ENCODE data around the gene RASA4B.
"Not testable (repeated sequence)": the region's sequence is repeated elsewhere in the genome, so short reads cannot be mapped to it uniquely, and the experiment has no call there.

RASA4B gene

DNA sequence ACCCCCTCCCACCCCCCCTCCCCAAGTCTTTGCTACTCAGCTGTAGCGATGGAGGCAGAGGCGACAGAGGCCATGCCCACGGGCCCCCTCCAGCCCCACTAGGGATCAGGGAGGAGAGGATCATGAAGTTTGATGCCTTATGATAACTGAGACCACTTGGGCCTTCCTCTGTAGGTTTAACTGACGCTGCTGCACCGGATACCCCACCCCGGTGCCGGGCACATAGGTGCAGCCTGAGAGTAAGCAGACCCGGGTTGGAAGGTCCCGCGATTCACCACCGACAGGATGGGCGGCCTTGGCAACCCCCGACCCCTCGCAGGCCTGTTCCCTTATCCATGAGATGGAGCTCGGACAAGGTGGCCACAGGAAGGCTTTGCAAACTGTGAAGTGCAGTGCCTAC lies 23.6 kb downstream of the RASA4B start:
- not testable (repeated sequence) for H3K4me1 Mint-ChIP-seq (ENCODE audit: low read depth); H3K36me3 Mint-ChIP-seq; H3K27ac Mint-ChIP-seq; H3K9me3 Mint-ChIP-seq (ENCODE audit: low read depth); H3K27me3 Mint-ChIP-seq; H3K4me3 Mint-ChIP-seq

DNA sequence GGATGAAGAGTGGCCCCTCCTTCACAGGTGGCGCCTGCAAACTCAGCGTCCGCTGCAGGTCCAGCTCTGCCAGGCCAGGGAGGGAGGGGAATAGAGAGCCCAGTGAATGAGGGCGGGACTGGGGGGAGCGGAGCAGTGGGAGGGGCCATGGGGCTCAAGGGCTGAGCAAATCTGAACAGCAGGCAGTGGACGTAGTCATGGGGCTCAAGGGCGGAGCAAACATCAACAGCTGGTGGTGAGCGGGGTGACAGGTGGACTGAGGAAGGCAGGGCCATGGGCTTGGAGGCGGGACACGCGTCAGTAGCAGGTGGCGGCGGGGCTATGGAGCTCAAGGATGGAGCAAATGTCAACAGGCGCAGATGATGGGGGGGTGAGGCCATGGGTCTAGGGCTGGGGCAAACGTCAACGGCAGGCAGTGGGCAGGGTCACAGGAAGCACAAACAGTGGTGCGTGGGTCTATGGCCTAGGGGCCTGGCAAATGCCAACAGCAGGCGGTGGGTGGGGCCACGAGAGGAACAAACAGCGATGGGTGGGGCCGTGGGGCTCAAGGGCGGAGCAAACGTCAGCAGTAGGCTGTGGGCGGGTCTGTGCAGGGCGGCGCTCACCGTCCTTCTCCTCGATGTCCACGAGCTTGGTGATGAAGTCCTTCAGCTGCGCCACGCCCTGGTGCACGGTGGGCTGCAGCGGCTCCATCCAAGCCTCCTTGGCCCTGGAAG lies 24.2 kb downstream of the RASA4B start:
- H3K4me1 Mint-ChIP-seq (ENCODE audit: low read depth); H3K36me3 Mint-ChIP-seq; H3K27ac Mint-ChIP-seq; H3K9me3 Mint-ChIP-seq (ENCODE audit: low read depth); H3K27me3 Mint-ChIP-seq; H3K4me3 Mint-ChIP-seq: not testable (repeated sequence)

DNA sequence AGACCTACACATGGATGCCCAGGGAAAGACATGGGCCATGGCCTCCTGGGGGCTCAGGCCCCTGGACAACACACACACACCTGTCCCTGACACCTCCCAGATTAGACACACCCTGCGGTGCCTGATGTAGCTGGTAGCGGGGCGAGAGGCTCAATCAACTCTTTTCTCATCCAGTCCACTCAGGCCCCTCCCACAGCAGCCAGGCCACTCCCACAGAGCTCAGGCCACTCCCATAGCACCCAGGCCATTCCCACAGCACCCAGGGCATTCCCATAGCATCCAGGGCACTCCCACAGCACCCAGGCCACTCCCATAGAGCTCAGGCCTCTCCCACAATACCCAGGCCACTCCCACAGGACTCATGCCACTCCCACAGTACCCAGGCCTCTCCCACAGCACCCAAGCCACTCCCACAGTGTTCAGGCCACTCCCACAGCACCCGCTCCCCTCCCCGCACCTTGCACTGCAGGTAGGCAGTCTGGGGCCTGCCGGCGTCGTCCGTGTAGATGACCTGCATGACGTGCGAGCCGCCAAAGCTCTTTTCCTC lies 27.0 kb downstream of the RASA4B start:
- not testable (repeated sequence) for H3K36me3 Mint-ChIP-seq; H3K27me3 Mint-ChIP-seq; H3K27ac Mint-ChIP-seq; H3K4me3 Mint-ChIP-seq; H3K4me1 Mint-ChIP-seq (ENCODE audit: low read depth); H3K9me3 Mint-ChIP-seq (ENCODE audit: low read depth)

DNA sequence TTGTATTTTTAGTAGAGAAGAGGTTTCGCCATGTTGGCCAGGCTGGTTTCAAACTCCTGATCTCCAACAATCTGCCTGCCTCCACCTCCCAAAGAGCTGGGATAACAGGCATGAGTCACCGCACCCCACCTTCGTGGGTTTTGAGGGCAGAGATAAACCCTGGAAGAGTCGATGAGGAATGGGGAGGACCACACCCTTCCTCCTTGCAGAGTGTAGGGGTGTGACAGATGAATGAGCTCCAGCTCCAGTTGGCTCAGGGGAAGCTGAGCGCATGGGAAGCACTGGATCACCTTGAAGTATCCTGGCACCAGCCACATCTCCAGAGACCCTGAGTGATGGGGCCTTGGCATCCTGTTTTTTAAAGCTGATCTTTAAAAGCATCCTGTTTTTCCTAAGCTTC lies 33.3 kb downstream of the RASA4B start:
- not testable (repeated sequence) for H3K27ac Mint-ChIP-seq; H3K4me3 Mint-ChIP-seq; H3K4me1 Mint-ChIP-seq (ENCODE audit: low read depth); H3K36me3 Mint-ChIP-seq; H3K27me3 Mint-ChIP-seq; H3K9me3 Mint-ChIP-seq (ENCODE audit: low read depth)

DNA sequence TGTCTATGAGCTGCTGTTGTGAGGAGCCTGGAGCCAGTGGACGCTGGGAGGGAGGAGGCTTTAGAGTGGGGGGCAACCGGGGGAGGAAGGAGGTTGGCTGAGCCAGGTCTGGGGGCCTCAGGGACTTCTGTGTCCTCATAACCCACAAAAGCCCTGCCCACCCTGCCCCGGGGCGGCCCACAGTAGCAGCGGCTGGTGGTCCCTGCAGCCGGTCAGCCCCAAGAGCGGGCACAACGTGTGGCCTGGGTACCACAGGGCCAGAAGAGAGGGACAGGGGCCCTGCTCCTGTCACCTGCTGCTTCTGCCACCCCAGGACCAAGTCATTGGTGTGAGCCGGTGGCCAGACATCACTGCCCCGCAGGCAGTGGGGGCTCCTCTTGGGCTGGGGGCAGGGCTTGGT lies 35.6 kb downstream of the RASA4B start:
- H3K4me1 Mint-ChIP-seq (ENCODE audit: low read depth); H3K36me3 Mint-ChIP-seq; H3K4me3 Mint-ChIP-seq; H3K27ac Mint-ChIP-seq; H3K9me3 Mint-ChIP-seq (ENCODE audit: low read depth); H3K27me3 Mint-ChIP-seq: not testable (repeated sequence)

DNA sequence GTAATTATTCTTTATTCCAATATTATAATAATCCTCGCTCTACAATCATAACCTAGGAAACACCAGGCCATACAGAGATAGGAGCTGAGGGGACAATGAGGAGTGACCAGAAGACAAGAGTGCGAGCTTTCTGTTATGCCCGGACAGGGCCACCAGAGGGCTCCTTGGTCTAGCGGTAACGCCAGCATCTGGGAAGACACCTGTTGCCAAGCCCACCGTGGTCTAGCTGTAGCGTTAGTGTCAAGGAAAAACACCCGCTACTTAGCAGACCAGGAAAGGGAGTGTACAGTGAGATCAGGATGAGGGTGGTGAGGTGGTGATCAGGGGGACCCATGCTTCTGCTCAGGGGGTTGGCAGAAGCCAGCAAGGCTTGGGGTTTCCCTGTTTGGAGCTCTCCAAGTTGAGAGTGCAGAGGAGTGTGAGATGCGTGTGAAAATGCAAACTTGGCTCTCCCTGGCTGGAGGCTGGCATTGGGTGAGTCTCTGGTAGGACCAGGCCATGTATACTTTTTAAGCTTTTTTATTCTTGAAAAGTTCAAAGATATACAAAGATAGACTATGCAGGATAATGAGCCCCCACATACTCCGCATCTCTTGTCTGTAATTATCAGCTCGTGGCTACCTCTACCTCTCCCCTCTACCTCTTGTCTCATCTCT lies 37.5 kb downstream of the RASA4B start:
- H3K4me1 Mint-ChIP-seq (ENCODE audit: low read depth); H3K27me3 Mint-ChIP-seq; H3K9me3 Mint-ChIP-seq (ENCODE audit: low read depth); H3K27ac Mint-ChIP-seq; H3K36me3 Mint-ChIP-seq; H3K4me3 Mint-ChIP-seq: not testable (repeated sequence)

DNA sequence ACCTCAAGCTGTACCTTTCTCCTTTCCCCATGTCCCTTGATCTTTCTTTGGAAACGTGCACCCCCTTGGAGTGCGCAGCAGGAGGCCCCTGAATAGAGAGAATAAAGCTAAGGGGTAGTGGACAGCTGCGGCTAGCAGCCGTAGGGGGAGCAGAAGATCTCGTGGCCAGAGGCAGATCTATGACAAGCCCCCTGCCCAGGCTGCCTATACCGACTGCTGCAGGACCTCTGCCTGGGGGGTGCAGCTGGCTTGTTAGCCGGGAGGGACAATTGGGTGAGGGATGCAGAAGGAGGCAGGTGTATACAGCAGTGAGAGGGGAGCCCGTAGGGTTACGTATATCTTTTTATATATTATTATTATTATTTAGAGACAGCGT lies 38.4 kb downstream of the RASA4B start:
- not testable (repeated sequence) for H3K4me3 Mint-ChIP-seq; H3K4me1 Mint-ChIP-seq (ENCODE audit: low read depth)

DNA sequence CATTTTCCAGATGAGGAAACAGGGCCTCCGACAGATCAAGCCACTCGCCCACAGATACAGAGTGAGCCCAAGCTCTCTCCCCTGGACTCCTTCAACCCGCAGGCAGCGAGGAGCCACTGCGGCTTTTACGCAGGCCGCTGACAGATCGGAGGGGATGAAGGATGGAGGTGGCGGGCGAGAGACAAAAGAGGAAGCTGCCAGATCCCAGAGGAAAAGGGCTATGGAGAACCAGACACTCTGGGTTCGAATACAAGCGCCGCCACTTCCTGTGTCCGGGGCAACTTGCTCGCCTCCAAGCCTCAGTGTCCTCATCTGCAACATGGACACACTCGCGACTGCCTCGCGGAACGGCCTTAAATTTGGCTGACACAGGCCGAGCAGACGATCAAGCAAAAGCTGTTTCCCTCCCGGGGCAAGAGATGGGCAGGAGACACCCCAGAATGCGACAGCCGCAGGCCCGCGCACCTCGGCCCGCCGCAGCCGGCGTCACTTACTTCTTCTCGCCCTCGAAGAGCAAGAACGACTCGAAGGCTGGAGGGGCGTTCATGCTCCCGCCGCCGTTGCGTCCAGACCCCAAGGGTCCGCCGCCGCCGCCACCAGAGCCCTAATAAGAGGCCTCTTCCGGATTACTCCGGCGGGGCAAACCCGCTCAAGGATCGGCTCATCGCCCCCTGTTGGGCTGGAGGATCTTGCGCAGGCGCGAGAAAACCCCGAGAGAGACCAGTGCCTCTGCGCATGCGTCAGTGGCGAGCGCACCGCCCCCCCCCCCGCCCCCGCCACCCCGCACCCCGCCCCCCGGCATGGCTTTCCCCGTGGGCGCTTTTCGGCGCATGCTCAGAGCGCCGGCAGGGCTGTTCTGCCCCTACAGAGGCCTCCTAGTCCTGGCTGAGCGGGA lies 39.0 kb downstream of the RASA4B start, which contains the start of gene POLR2J:
TSS of gene POLR2J (minus strand) at position 609 of the 895 bp plus-strand sequence. CDS start at position 547, 62 bp downstream.
- not testable (repeated sequence) for H3K9me3 Mint-ChIP-seq (ENCODE audit: low read depth); H3K27me3 Mint-ChIP-seq; H3K36me3 Mint-ChIP-seq; H3K4me1 Mint-ChIP-seq (ENCODE audit: low read depth)
- peak within 1 kb of the TSS; percentile 78 for H3K27ac Mint-ChIP-seq
- peak within 1 kb of the TSS; percentile 87 for H3K4me3 Mint-ChIP-seq

More for the DNA sequence above, 38.4 kb downstream of the RASA4B start:
- not testable (repeated sequence) for H3K27me3 Mint-ChIP-seq; H3K27ac Mint-ChIP-seq; H3K36me3 Mint-ChIP-seq; H3K9me3 Mint-ChIP-seq (ENCODE audit: low read depth)

DNA sequence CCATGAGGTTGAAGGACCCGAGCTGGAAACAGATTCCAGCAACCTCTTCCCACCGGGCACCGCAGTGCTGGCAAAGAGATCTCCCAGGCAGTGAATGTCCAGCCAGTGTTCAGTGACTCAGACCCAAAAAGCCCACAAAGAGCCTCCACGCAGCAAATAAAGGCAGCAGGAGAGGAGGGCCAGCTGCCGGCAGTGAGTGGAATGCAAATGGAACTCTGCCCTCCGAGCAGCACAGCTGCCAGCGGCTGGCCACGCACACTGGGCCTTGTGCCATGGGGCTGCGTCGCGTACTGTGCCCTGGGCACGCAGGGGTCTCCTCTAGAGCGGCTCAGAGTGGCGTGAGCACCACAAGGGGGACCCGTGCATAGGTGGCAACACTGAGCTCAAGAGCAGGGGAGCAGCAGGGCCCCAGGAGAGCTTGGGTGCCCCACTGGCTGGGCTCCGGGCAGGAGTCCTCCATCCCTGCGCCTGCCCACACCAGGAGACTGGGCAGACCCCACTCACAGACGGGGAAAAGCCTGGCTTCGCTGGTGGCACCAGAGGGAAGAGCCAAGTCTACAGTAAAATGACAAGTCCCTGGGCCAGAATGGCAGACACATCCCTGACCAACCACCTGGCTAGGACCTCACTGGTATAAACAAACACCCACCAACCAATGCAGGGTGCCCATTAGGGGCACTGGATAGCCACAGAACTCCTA lies 42.7 kb downstream of the RASA4B start:
- H3K36me3 Mint-ChIP-seq; H3K27ac Mint-ChIP-seq; H3K4me1 Mint-ChIP-seq (ENCODE audit: low read depth); H3K9me3 Mint-ChIP-seq (ENCODE audit: low read depth); H3K4me3 Mint-ChIP-seq; H3K27me3 Mint-ChIP-seq: not testable (repeated sequence)

DNA sequence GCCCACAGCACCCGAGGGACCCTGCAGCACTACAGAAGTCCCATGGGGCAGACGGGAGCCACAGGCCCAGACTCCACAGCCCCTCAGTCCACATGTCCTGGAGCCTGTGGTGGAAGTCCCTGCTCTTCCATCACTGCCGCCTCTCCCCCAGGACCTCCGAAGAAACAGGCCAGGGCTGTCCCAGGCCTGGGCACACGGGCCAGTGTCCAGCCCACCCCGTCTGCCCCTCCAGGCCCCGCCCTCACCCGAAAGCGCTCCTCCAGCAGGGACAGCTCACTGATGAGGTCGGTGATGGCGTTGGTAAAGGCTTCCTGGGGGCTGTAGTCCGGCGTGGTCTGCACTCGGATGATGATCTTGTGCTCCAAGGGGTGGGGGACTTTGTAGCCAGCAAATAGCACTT lies 43.5 kb downstream of the RASA4B start:
- H3K9me3 Mint-ChIP-seq (ENCODE audit: low read depth); H3K27me3 Mint-ChIP-seq; H3K4me3 Mint-ChIP-seq; H3K4me1 Mint-ChIP-seq (ENCODE audit: low read depth); H3K27ac Mint-ChIP-seq; H3K36me3 Mint-ChIP-seq: not testable (repeated sequence)

DNA sequence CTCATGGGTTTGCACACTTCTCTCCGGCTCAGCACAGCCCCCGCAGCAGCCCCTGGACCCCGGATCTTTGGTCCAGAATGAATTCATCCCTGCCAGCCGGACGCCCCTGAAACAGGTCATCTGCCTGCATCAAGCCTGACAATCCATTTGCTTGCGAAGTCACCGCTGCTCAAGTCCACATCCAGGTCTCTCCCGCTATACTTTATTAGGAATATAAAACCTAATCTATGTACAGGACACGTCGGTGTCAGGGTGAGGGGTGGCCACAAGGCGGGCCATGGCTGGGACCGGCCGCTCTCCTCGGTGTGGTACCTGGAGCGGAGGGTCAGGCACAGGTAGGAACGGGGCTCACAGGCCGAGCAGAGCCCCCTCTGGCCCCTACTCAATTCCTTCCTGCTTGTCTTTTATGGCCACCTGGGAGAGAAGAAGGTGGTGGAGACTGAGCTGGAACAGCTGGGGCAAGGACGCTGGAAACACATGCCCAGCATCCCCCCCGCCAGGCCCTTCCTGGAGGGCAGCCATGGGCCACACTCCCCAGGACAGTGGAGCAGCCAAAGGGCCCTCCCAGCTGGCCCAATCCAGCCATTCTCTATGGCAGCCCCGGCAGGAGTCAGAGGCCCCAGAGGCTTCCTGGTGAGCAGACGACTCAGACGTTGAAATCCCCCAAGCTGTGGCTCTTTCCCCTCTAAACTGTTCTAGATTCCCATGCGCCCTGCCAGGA lies 44.1 kb downstream of the RASA4B start:
- no peaks in the 10 kb centered on the region for H3K9me3 Mint-ChIP-seq (ENCODE audit: low read depth)
- H3K4me1 Mint-ChIP-seq (ENCODE audit: low read depth): no peaks in the 10 kb centered on the region
- H3K27me3 Mint-ChIP-seq: no peaks in the 10 kb centered on the region
- H3K4me3 Mint-ChIP-seq: no peak overlapping the region
- no peaks in the 10 kb centered on the region for H3K36me3 Mint-ChIP-seq
- no peak overlapping the region for H3K27ac Mint-ChIP-seq

DNA sequence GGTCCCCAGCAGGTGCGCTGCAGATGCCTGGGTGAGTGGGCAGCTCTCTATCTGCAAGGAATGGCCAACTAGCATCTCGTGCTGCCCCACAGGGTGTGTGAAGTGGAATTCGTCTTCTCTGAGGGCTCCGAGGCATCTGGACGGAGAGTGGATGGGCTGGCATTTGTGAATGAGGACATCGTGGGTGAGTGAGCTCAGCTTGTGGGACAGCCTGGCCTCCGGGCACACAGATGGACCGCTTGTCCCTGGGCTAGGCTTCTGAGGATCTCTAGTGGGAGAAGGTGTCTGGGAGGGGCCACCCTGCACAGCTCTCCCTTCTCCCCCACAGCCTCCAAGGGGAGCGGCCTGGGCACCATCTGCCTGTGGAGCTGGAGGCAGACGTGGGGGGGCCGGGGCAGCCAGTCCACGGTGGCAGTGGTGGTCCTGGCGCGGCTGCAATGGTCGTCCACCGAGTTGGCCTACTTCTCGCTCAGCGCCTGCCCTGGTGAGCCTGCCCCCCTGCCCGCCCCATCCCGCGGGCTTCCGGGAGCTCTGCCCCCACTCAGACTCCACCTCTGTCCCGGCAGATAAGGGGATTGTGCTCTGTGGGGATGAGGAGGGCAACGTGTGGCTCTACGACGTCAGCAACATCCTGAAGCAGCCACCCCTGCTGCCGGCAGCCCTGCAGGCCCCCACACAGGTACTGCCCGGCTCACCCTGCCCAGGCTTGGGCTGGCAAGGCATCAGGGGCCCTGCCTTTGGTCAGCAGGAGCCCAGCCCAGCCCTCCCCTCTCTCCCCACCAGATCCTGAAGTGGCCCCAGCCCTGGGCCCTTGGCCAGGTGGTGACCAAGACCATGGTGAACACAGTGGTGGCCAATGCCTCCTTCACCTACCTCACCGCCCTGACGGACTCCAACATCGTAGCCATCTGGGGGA lies 45.2 kb downstream of the RASA4B start:
- H3K9me3 Mint-ChIP-seq (ENCODE audit: low read depth): no peaks in the 10 kb centered on the region
- no peaks in the 10 kb centered on the region for H3K27me3 Mint-ChIP-seq
- no peaks in the 10 kb centered on the region for H3K36me3 Mint-ChIP-seq
- no peak overlapping the region for H3K4me3 Mint-ChIP-seq
- no peaks in the 10 kb centered on the region for H3K4me1 Mint-ChIP-seq (ENCODE audit: low read depth)
- H3K27ac Mint-ChIP-seq: no peak overlapping the region

DNA sequence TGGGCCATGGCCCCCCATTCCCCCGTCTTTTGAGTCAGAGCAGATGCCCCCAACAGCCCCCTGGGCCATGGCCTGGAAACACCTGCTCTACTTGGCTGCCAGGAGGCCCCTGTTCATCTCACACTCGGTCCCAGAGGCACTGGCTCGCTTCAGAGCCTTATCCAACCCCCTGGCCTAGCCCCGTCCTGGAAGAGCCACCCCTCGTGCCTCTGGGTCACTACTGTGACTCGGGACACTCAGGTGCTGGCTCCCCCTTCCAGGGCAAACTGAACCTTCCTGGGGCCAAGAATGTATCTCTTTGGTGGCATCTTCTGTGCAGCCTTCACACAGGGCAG lies 45.8 kb downstream of the RASA4B start:
- peaks cover 1% of the 10 kb centered on the region for H3K4me1 Mint-ChIP-seq (ENCODE audit: low read depth)
- H3K9me3 Mint-ChIP-seq (ENCODE audit: low read depth): no peaks in the 10 kb centered on the region
- H3K4me3 Mint-ChIP-seq: no peak overlapping the region
- no peaks in the 10 kb centered on the region for H3K36me3 Mint-ChIP-seq
- H3K27ac Mint-ChIP-seq: no peak overlapping the region
- no peaks in the 10 kb centered on the region for H3K27me3 Mint-ChIP-seq
